ENCODE measurements around the gene SHISA5.

DNA sequence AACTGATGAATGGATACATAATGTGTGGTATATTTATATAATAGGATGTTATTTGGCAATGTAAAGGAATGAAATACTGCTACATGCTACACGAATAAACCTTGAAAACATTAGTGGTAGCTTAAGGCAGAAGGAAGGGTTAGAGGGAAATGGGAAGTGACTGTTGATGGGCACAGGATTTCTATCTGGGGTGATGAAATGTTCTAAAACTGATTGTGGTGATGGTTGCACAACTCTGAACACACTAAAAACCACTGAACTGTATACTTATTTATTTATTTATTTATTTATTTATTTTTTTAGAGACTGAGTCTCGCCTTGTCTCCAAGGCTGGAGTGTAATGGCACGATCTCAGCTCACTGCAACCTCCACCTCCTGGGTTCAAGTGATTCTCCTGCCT lies 24.8 kb upstream of the SHISA5 start:
- TF ChIP-seq, protein P1, sequence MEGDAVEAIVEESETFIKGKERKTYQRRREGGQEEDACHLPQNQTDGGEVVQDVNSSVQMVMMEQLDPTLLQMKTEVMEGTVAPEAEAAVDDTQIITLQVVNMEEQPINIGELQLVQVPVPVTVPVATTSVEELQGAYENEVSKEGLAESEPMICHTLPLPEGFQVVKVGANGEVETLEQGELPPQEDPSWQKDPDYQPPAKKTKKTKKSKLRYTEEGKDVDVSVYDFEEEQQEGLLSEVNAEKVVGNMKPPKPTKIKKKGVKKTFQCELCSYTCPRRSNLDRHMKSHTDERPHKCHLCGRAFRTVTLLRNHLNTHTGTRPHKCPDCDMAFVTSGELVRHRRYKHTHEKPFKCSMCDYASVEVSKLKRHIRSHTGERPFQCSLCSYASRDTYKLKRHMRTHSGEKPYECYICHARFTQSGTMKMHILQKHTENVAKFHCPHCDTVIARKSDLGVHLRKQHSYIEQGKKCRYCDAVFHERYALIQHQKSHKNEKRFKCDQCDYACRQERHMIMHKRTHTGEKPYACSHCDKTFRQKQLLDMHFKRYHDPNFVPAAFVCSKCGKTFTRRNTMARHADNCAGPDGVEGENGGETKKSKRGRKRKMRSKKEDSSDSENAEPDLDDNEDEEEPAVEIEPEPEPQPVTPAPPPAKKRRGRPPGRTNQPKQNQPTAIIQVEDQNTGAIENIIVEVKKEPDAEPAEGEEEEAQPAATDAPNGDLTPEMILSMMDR (IDR thresholded peaks at IDR 0.05) = no peak
- no peak for TF ChIP-seq POLR2A (IDR thresholded peaks at IDR 0.05; ENCODE audit: low read depth)
- no peak for TF ChIP-seq EP300 (IDR thresholded peaks at IDR 0.05)
- no peak for TF ChIP-seq POLR2AphosphoS5 (IDR thresholded peaks at IDR 0.05)

Data from esophagus muscularis mucosa (tissue), 4 donors.